22Rv1 (cell line): ENCODE results near the gene EFCAB12.
"Not testable (repeated sequence)": the region's sequence is repeated elsewhere in the genome, so short reads cannot be mapped to it uniquely, and the experiment has no call there.

Experiments used
- ZFX ChIP-seq: fragments of 450-650 bp; IDR thresholded peaks from 2 replicates; pipeline ENCODE4 v1.6.1; 2017; ENCODE audit warnings: antibody characterized with exemption, borderline replicate concordance
- TF ChIP-seq, protein P1 (sequence below): fragments of 450-650 bp; IDR thresholded peaks from 2 replicates; pipeline ENCODE4 v1.5.1; 2017; ENCODE audit warnings: mild to moderate bottlenecking

GRCh38 chr3:129363356-129363755 lies 65.1 kb downstream of the EFCAB12 start:
- TF ChIP-seq, protein P1, sequence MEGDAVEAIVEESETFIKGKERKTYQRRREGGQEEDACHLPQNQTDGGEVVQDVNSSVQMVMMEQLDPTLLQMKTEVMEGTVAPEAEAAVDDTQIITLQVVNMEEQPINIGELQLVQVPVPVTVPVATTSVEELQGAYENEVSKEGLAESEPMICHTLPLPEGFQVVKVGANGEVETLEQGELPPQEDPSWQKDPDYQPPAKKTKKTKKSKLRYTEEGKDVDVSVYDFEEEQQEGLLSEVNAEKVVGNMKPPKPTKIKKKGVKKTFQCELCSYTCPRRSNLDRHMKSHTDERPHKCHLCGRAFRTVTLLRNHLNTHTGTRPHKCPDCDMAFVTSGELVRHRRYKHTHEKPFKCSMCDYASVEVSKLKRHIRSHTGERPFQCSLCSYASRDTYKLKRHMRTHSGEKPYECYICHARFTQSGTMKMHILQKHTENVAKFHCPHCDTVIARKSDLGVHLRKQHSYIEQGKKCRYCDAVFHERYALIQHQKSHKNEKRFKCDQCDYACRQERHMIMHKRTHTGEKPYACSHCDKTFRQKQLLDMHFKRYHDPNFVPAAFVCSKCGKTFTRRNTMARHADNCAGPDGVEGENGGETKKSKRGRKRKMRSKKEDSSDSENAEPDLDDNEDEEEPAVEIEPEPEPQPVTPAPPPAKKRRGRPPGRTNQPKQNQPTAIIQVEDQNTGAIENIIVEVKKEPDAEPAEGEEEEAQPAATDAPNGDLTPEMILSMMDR: not testable (repeated sequence)
- TF ChIP-seq ZFX: not testable (repeated sequence)
